ENCODE data around the gene OGFOD1.

OGFOD1 gene

GRCh38 chr16:56470666-56471065 lies 19.3 kb downstream of the OGFOD1 start:
- ATAC-seq (ENCODE audit: low read depth) (no peak), DNase-seq (ENCODE audit: low spot score) (no peak)
- no peaks in the 10 kb centered on the region for H3K4me1 ChIP-seq (ENCODE audit: insufficient read depth, poor library complexity, severe bottlenecking)
- H3K9me3 ChIP-seq (ENCODE audit: severe bottlenecking) = no peaks in the 10 kb centered on the region
- H3K27me3 ChIP-seq (ENCODE audit: insufficient read depth, poor library complexity, severe bottlenecking) = no peaks in the 10 kb centered on the region
- no peak overlapping the region for H3K27ac ChIP-seq (ENCODE audit: poor library complexity, severe bottlenecking)
- H3K36me3 ChIP-seq (ENCODE audit: low read depth) = peaks cover 99% of the 10 kb centered on the region
- no peak for TF ChIP-seq CTCF (IDR thresholded peaks at IDR 0.05; ENCODE audit: poor library complexity, severe bottlenecking)
- no peak overlapping the region for H3K4me3 ChIP-seq (ENCODE audit: severe bottlenecking)

GRCh38 chr16:56475201-56475600 lies 23.8 kb downstream of the OGFOD1 start:
- no peak overlapping the region for H3K27ac ChIP-seq (ENCODE audit: poor library complexity, severe bottlenecking)
- peaks cover 11% of the 10 kb centered on the region for H3K4me1 ChIP-seq (ENCODE audit: insufficient read depth, poor library complexity, severe bottlenecking)
- DNase-seq (ENCODE audit: low spot score) (no peak), ATAC-seq (ENCODE audit: low read depth) (no peak)
- TF ChIP-seq CTCF (IDR thresholded peaks at IDR 0.05; ENCODE audit: poor library complexity, severe bottlenecking) = no peak
- H3K9me3 ChIP-seq (ENCODE audit: severe bottlenecking) = no peaks in the 10 kb centered on the region
- H3K36me3 ChIP-seq (ENCODE audit: low read depth) = peaks cover 96% of the 10 kb centered on the region
- no peak overlapping the region for H3K4me3 ChIP-seq (ENCODE audit: severe bottlenecking)
- no peaks in the 10 kb centered on the region for H3K27me3 ChIP-seq (ENCODE audit: insufficient read depth, poor library complexity, severe bottlenecking)

GRCh38 chr16:56477096-56477878 lies 25.9 kb downstream of the OGFOD1 start:
- Histone ChIP-seq H3K4me3 (ENCODE audit: severe bottlenecking) (no peak overlapping the region), H3K27me3 (ENCODE audit: insufficient read depth, poor library complexity, severe bottlenecking) (no peaks in the 10 kb centered on the region), H3K9me3 (ENCODE audit: severe bottlenecking) (no peaks in the 10 kb centered on the region), H3K4me1 (ENCODE audit: insufficient read depth, poor library complexity, severe bottlenecking) (peaks cover 16% of the 10 kb centered on the region), H3K27ac (ENCODE audit: poor library complexity, severe bottlenecking) (peak overlapping the region; percentile 51), H3K36me3 (ENCODE audit: low read depth) (peaks cover 89% of the 10 kb centered on the region)
- TF ChIP-seq CTCF (IDR thresholded peaks at IDR 0.05; ENCODE audit: poor library complexity, severe bottlenecking) = no peak
- peak; percentile 96 for ATAC-seq (ENCODE audit: low read depth)
- DNase-seq (ENCODE audit: low spot score) = no peak

GRCh38 chr16:56478281-56479049 lies 27.1 kb downstream of the OGFOD1 start:
- ATAC-seq (ENCODE audit: low read depth) = no peak
- H3K9me3 ChIP-seq (ENCODE audit: severe bottlenecking) = no peaks in the 10 kb centered on the region
- H3K36me3 ChIP-seq (ENCODE audit: low read depth) = peaks cover 89% of the 10 kb centered on the region
- H3K27ac ChIP-seq (ENCODE audit: poor library complexity, severe bottlenecking) = no peak overlapping the region
- no peak for DNase-seq (ENCODE audit: low spot score)
- H3K27me3 ChIP-seq (ENCODE audit: insufficient read depth, poor library complexity, severe bottlenecking) = no peaks in the 10 kb centered on the region
- H3K4me1 ChIP-seq (ENCODE audit: insufficient read depth, poor library complexity, severe bottlenecking) = peaks cover 17% of the 10 kb centered on the region
- no peak for TF ChIP-seq CTCF (IDR thresholded peaks at IDR 0.05; ENCODE audit: poor library complexity, severe bottlenecking)
- H3K4me3 ChIP-seq (ENCODE audit: severe bottlenecking) = no peak overlapping the region
